Duodenal mucosa (tissue), 2 donors: ENCODE data around the gene PRPF40A.

Experiments
- H3K27ac ChIP-seq: one replicate; pipeline ENCODE4 v1.7.0; 2013; ENCODE audit warnings: low read depth, low read length
- H3K27me3 ChIP-seq, 2 donors: one replicate each; pipeline ENCODE4 v1.7.0; 2013; ENCODE audit warnings: low read length in 2 of 2, control low read depth in 1 of 2; ENCODE audit not compliant: insufficient read depth in 2 of 2, control insufficient read depth in 1 of 2
- H3K36me3 ChIP-seq, 2 donors: one replicate each; pipeline ENCODE4 v1.7.0; 2013; ENCODE audit warnings: low read length in 2 of 2, control low read depth in 1 of 2; ENCODE audit not compliant: insufficient read depth in 2 of 2, control insufficient read depth in 1 of 2
- H3K4me1 ChIP-seq, 2 donors: one replicate each; pipeline ENCODE4 v1.7.0; 2013; ENCODE audit warnings: low read length in 2 of 2, control low read depth in 1 of 2; ENCODE audit not compliant: insufficient read depth in 2 of 2, control insufficient read depth in 1 of 2
- H3K4me3 ChIP-seq, 2 donors: one replicate each; pipeline ENCODE4 v1.7.0; 2013; ENCODE audit warnings: low read length in 2 of 2, low read depth in 1 of 2
- H3K9ac ChIP-seq, 2 donors: one replicate each; pipeline ENCODE4 v1.7.0; 2013; ENCODE audit warnings: low read length in 2 of 2, low read depth in 1 of 2
- H3K9me3 ChIP-seq, 2 donors: one replicate each; pipeline ENCODE4 v1.7.0; 2013; ENCODE audit warnings: low read length in 2 of 2, control low read depth in 1 of 2; ENCODE audit not compliant: control insufficient read depth in 1 of 2

The PRPF40A gene

GRCh38 chr2:152623775-152624174 lies 93.5 kb downstream of the PRPF40A start:
- H3K27me3 ChIP-seq, result no peaks in the 10 kb centered on the region
- H3K9ac ChIP-seq, result no peak overlapping the region
- H3K4me3 ChIP-seq, result no peak overlapping the region
- peaks cover 6 to 8% of the 10 kb centered on the region in 2 donors for H3K36me3 ChIP-seq
- H3K27ac ChIP-seq, result no peak overlapping the region
- H3K4me1 ChIP-seq, result no peaks in the 10 kb centered on the region
- H3K9me3 ChIP-seq, result no peaks in the 10 kb centered on the region

GRCh38 chr2:152623076-152623740 lies 94.1 kb downstream of the PRPF40A start:
- Histone ChIP-seq H3K36me3 (peaks cover 6 to 8% of the 10 kb centered on the region in 2 donors), H3K4me1 (no peaks in the 10 kb centered on the region), H3K4me3 (no peak overlapping the region), H3K9ac (no peak overlapping the region), H3K27ac (no peak overlapping the region), H3K9me3 (no peaks in the 10 kb centered on the region), H3K27me3 (no peaks in the 10 kb centered on the region)

- H3K27ac ChIP-seq, result no peak overlapping the region
- H3K36me3 ChIP-seq, result peaks cover 6 to 15% of the 10 kb centered on the region in 2 donors
- H3K4me1 ChIP-seq, result no peaks in the 10 kb centered on the region
Observed at GRCh38 chr2:152622219-152622618, 95.0 kb downstream of the PRPF40A start.

GRCh38 chr2:152620985-152621384 lies 96.3 kb downstream of the PRPF40A start:
- Histone ChIP-seq H3K27me3 (no peaks in the 10 kb centered on the region), H3K4me1 (no peaks in the 10 kb centered on the region), H3K9me3 (no peaks in the 10 kb centered on the region), H3K4me3 (no peak overlapping the region), H3K36me3 (peaks cover 8 to 18% of the 10 kb centered on the region in 2 donors), H3K9ac (no peak overlapping the region), H3K27ac (no peak overlapping the region)

More at GRCh38 chr2:152622219-152622618, 95.0 kb downstream of the PRPF40A start:
- no peak overlapping the region for H3K9ac ChIP-seq
- H3K4me3 ChIP-seq, result no peak overlapping the region
- no peaks in the 10 kb centered on the region for H3K9me3 ChIP-seq
- H3K27me3 ChIP-seq, result no peaks in the 10 kb centered on the region

GRCh38 chr2:152620208-152620607 lies 97.1 kb downstream of the PRPF40A start:
- Histone ChIP-seq H3K9me3 (no peaks in the 10 kb centered on the region), H3K27me3 (no peaks in the 10 kb centered on the region), H3K27ac (no peak overlapping the region), H3K36me3 (peaks cover 8 to 18% of the 10 kb centered on the region in 2 donors), H3K4me3 (no peak overlapping the region), H3K9ac (no peak overlapping the region), H3K4me1 (no peaks in the 10 kb centered on the region)

GRCh38 chr2:152618193-152618564 lies 99.1 kb downstream of the PRPF40A start:
- peaks cover 8 to 18% of the 10 kb centered on the region in 2 donors for H3K36me3 ChIP-seq
- no peaks in the 10 kb centered on the region for H3K27me3 ChIP-seq
- no peak overlapping the region for H3K9ac ChIP-seq
- H3K4me1 ChIP-seq, result no peaks in the 10 kb centered on the region
- H3K27ac ChIP-seq, result no peak overlapping the region
- no peak overlapping the region for H3K4me3 ChIP-seq
- no peaks in the 10 kb centered on the region for H3K9me3 ChIP-seq

- no peaks in the 10 kb centered on the region for H3K9me3 ChIP-seq
- H3K36me3 ChIP-seq, result peaks cover 8 to 18% of the 10 kb centered on the region in 2 donors
- H3K27me3 ChIP-seq, result no peaks in the 10 kb centered on the region
- no peak overlapping the region for H3K27ac ChIP-seq
- H3K4me1 ChIP-seq, result peaks cover 0 to 4% of the 10 kb centered on the region in 2 donors
- no peak overlapping the region for H3K4me3 ChIP-seq
- H3K9ac ChIP-seq, result no peak overlapping the region
Observed at GRCh38 chr2:152617456-152618192, 99.6 kb downstream of the PRPF40A start.

GRCh38 chr2:152615177-152615576 lies 102.1 kb downstream of the PRPF40A start:
- Histone ChIP-seq H3K9ac (no peak overlapping the region), H3K27ac (no peak overlapping the region), H3K4me1 (peaks cover 9 to 16% of the 10 kb centered on the region in 2 donors), H3K9me3 (no peaks in the 10 kb centered on the region), H3K4me3 (no peak overlapping the region), H3K36me3 (peaks cover 3 to 18% of the 10 kb centered on the region in 2 donors), H3K27me3 (no peaks in the 10 kb centered on the region)

- H3K9me3 ChIP-seq, result no peaks in the 10 kb centered on the region
- no peak overlapping the region for H3K9ac ChIP-seq
- peaks cover 9 to 16% of the 10 kb centered on the region in 2 donors for H3K4me1 ChIP-seq
- no peak overlapping the region for H3K4me3 ChIP-seq
- no peaks in the 10 kb centered on the region for H3K27me3 ChIP-seq
- peaks cover 3 to 10% of the 10 kb centered on the region in 2 donors for H3K36me3 ChIP-seq
- H3K27ac ChIP-seq, result no peak overlapping the region
Observed at GRCh38 chr2:152613235-152613634, 104.0 kb downstream of the PRPF40A start.

- Histone ChIP-seq H3K4me3 (peak overlapping the region in 1 of 2 donors; percentile 7), H3K27me3 (no peaks in the 10 kb centered on the region), H3K36me3 (no peaks in the 10 kb centered on the region), H3K9ac (no peak overlapping the region), H3K4me1 (peaks cover 9 to 16% of the 10 kb centered on the region in 2 donors), H3K27ac (peak overlapping the region; percentile 13), H3K9me3 (no peaks in the 10 kb centered on the region)
Observed at GRCh38 chr2:152611458-152612231, 105.6 kb downstream of the PRPF40A start.
